Measurements from ENCODE around the gene TENM4.
"Not testable (repeated sequence)": the region's sequence is repeated elsewhere in the genome, so short reads cannot be mapped to it uniquely, and the experiment has no call there.

Gene TENM4

DNA sequence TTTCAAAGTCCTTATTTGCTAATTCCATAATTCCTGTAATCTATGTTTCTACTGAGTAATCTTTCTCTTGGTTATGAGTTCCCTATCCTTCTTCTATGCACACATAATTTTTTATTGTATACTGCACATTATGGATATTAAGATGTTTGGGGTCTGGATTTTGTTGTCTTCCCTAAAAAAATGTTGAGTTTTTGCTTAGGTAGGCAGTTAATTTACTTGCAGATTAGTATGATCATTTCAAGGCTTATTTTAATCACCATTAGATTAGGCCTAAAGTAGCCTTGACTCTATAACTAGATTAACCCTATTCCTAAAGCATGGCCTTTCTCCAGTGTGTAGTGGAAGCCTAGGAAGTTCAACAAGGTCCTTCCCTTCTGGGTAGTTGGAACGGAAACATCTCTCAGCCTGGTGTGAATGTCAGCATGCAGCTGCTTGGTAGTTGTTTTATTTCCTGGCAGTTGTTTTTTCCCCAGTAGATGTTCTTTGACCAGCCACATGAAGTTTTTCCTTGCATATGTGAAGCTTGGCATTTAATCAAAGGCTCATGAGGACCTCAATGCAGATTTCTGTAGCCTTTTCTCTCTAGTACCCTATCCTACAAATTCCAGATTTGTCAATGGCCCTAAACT lies 446.9 kb downstream of the TENM4 start:
- DNase-seq: no peak

DNA sequence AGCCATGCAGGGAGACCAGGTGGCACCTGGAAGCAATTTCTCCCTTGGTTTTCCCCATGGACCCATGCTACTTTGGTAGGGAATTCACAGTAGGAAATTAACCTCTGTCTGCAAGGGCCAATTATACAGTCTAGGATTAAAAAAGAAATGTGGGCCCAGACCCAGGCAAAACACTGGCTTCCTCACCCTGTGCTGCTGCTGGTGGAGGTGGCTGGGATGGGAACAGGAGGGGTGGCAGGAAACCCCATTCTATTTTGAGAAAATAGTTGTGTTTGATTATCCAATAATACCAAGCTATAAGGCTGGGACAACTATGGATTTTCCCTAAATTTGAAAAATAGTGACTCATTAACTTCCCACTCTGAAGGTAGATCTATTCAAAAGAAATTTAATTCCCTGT lies 449.1 kb downstream of the TENM4 start:
- DNase-seq: peak; percentile 21

DNA sequence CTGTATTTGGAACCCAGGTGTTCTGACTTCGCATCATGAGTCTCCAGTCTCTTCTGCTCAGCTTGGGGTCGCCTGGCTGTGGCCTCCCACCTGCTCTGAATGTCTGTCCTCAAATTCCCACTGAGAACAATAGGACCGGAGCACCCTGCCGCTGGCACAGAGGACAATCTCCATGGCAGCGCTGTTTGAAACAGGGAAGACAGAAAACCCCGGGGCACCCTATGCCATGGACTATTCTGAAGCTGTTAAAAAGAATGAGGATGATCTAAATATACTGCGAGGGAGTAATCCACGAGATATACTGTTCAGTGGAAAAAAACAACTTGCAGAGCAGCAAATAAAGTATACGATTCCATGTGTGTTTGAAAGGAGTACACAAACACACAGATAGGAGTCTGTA lies 450.6 kb downstream of the TENM4 start:
- DNase-seq: peak; percentile 53

DNA sequence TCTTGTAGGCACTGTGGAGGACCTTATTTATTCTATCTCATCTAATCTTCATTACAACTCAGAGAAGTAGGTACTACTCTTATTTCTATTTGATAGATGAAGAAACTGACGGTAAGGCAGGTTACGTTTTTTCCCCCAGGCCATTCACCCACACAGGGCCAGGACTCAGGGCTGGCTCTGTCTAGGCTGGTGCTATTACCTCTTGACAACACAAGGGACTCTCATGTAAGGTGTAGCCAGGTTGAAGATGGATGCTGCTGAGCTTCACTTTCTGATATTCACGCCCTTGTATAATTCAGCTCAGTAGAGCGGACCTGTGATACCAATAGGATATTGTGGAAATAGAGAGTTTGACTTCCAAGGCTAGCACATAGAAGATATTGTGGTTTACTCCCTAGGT lies 453.1 kb downstream of the TENM4 start:
- DNase-seq: no peak

DNA sequence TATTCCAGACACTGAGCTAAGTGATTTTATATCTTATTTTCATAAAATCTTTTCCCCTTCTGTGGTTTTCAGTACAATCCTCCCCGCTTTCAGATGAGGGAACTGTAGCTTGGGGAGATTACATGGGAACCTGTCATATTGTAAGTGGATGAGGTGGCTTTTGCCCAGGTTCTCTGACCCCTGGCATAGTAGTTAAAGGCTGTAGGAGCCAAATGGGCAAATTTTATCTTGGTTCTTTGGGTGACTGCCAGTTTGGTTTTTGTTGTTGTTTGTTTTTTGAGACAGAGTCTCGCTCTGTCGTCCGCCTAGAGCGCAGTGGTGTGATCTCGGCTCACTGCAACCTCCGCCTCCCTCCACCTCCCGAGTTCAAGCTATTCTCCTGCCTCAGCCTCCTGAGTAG lies 454.5 kb downstream of the TENM4 start:
- no peak for DNase-seq

DNA sequence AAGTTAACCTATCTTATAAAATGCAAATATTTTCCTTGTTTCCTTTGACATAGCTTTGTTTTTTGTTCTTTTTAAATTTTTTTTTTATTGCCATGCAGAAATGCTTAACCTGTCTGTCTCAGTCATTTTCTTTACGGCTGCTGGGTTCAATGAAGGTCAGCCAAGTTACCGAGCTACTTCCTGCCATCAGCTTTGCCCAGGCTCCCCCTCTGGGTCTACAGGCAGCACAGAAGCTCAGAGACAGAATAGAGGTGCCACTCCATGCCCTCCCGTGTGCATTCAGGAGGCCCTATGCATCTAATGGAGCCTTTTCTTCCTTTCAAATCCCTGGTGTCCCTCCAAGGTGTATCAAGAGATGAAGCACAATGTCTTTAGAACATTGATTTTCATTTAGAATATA lies 455.2 kb downstream of the TENM4 start:
- DNase-seq: no peak

DNA sequence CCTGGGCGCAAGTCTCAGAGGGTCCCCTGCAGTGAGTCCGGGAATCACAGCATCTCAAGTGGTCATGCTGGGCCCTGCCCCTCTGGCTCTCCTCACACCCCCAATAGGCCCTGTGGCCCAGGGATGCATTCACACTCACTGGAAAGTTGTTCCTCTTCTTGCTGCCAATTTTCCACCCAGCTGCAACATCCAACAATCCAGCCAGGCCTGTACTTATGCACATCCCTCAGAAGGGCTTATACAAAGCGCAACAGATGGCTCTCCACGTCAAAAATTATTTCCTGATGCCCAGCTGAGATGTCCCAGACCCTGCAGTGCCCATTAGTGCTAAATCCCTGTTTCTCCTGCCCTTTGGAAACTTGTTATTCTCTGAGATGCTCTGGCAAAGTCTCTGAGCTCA lies 458.4 kb downstream of the TENM4 start:
- DNase-seq: no peak

DNA sequence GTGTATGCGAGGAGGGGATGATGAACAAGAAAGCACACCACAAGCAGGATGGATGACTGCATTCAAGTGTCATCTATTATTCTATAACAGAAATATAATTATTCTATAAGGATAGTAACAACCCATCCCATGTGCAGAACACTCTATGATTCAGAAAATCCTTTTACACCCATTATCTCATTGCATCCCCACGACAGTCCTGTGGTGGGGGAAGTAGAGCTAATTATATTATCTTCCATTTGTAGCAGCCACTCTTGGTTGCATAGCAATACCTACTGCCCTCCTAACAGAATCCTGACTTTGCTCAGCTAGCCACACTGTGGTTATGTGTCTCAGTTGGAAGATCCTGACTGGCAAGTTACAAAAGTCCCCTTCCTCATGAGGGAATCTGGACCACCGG lies 459.7 kb downstream of the TENM4 start:
- DNase-seq: no peak

DNA sequence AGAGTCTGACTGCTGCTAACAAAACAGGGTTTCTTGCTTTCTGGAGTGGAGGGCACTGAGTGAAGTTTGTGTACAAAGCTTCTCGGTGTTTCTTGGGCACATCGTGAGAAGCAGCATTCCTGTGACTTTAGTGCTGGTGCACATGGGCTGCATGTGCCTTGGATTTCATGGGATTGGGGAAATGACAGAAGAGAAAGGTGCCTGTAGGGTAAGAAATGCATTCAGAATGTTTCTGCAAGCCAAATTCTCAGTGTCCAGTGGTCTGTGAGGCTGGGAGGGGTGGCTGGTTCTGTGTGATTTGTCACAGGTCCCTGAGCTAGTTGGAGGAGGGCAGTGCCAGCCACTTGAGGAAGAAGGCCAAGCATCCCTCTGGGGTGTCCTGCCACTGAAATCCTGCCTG lies 462.0 kb downstream of the TENM4 start:
- DNase-seq: no peak

DNA sequence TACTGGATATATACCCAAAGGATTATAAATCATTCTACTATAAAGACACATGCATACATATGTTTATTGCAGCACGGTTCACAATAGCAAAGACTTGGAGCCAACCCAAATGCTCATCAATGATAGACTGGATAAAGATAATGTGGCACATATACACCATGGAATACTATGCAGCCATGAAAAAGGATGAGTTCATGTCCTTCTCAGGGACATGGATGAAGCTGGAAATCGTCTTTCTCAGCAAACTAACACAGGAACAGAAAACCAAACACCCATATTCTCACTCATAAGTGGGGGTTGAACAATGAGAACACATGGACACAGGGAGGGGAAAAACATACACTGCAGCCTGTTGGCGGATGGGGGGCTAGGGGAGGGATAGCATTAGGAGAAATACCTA lies 463.0 kb downstream of the TENM4 start:
- DNase-seq: not testable (repeated sequence)

DNA sequence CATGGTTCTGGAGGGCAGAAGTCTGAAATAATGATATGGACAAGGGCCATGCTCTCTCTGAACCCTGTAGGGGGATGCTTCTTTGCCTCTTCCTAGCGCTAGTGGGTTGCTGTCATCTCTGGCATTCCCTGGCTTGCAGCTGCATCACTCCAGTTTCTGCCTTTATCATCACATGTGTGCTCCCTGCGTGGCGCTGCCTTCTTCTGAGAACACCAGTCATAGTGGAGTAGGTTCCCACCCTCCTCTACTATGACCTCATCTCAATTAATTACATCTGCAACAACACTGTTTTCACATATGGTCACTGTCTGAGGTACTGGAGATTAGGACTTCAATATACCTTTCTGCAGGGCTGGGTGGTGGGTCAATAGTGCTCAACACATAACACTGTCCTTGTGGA lies 463.8 kb downstream of the TENM4 start:
- DNase-seq: no peak

DNA sequence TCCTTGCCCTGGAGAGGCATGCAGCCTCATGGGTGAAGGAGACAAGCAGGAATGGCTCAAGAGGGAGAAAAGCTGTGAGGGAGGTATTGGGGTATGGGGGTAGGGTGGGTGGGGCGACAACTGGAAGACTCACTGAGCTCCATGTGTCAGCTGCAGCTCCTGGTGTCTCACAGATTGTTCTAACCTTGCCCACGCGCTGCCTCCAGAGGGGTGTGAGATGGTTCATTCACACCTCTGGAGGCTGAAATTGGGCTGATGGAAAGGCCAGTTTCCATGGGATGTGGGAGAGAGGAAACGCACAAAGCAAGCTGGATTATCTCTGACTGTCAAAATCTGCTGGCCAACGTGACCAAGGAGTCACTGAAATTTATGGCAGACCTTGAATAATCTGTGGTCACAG lies 465.7 kb downstream of the TENM4 start:
- no peak for DNase-seq

DNA sequence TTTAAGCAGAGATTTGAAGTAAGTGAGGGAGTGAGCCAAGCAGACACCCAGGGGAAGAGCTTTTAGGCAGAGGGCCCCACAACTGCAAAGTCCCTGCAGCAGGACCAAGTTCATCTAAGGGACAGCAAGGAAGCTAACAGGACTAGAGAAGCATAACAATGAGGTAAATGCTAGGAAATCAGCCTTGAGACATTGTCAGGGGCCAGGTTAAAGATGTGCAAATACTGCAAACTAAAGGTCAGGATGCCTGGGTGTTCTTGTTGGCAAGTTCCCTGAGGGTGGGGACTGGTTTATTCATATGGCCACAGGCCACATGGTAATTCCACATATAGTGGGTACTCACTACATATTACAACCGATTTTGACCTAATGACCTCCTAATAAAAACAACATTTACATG lies 467.0 kb downstream of the TENM4 start:
- no peak for DNase-seq

DNA sequence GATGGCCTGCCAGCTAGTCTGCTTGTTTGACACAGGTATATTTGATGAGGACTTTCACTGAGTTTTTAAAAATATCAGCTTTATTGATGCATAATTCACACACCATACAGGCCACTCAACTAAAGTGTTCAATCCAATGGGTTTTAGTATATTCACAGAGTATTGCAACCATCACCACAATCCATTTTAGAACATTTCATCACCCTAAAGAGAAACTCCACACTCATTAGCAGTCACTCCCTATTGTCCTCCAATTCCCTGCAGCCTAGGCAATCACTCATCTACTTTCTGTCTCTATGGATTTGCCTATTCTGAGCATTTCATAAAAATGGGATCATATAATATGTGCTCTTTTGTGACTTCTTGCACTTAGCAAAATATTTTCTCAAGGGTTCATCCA lies 468.2 kb downstream of the TENM4 start:
- no peak for DNase-seq

DNA sequence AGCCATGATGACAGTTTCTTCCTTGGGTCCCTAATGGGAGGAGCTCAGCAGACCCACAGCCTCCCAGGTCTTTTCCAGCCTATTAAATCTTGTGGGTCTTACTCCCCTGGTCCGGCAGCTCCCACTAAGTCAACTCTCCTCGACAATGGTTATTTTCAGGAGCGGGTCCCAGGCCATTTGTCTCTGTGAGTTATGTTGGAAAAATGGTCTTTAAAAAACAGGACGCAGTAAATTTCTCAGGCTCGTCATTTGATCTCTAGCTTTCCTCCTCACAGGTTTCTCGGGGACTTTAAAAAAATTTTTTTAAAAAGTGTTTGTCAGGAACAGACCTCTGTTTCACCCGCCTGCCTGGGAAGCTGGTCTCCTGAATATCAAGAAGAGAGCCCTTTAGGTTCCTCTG lies 468.7 kb downstream of the TENM4 start:
- no peak for DNase-seq

DNA sequence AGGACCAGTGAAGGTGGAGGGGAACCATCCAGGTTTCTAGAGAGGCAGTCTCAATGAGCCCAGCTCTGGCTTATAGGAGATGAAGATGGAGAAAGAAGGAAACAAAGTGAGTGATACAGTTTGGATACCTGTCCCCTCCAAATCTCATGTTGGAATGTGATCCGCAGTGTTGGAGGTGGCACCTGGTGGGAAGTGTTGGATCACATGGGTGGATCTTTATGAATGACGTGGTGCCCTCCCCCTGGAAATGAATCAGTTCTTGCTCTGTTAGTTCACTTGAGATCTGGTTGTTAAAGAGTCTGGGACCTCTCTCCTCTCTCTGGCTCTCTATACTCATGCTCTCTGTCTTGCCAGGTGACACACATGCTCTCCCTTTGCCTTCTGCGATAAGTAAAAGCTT lies 473.0 kb downstream of the TENM4 start:
- no peak for DNase-seq

DNA sequence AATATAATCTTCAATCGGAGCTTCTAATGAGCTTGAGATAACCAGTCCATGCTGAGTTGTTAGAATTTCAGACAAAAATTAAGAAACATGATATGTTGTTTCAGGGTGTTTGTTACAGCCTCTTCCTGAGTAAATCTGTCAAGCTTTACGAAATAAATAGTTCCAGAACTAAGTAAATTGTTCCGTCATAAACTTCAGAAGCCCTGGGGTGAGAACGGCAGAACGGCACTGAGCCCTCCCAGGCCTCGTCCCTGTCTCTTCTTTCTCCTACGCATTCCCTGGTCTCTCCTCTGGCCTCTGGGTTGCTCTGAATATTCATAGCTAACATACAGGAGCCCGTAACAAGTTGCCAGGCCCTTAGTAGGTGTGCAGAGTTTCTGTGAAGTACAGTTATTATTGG lies 475.4 kb downstream of the TENM4 start:
- no peak for DNase-seq

DNA sequence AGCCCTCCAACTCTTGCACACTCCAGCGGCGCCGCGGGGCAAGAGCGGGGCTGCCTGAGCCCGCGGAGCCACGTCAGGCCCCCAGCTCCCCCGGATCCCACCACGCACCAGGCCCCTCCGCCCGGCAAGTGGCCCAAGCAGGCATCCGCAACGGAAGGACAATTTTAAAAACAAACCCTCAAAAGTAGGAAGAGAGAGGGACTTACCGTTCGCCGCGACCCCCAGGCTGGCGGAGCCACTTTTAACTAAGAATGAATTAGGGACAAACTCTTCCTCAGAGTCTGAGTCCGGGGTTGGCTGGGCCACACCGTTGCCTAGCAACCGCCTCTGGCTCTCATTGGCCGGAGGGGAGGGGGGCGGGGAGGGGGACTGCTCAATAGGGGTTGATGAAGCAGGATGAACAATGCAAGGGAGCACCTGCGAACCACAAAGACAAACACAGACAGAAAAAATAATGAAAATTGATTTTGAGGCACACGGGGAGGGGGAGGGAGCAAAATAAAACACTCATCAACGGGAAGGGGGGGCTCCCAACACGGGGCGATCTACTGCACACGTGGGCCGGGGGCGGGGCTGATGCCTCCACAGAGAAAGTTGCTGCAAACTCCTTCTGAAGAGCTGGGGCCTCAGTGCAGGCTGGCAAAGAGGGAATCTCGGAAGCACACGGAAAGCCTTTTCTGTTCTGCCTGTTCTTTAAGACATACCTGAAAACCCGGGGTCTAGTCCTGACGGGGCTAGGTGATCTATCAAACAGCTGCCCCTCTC lies 478.7 kb downstream of the TENM4 start:
- DNase-seq: peak; percentile 62

DNA sequence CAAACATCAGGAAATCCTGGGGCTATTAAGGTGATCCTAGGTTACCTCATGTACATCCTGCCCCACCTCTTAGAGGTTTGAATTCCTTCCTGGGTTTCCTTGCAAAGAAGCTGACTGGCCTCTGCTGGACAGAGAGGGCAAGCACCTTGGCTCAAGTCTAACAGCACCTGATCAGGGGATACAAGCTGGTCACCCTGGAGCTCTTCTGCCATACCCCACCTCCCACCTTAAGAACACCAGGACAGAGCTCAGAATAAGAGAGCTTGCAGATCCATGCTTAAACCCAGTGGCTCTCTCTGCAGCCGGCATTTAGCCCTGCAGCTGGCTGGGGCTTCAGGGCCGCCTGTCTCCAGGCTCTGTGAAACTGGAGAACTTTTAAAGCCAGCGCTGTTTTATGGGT lies 479.6 kb downstream of the TENM4 start:
- DNase-seq: peak; percentile 11

DNA sequence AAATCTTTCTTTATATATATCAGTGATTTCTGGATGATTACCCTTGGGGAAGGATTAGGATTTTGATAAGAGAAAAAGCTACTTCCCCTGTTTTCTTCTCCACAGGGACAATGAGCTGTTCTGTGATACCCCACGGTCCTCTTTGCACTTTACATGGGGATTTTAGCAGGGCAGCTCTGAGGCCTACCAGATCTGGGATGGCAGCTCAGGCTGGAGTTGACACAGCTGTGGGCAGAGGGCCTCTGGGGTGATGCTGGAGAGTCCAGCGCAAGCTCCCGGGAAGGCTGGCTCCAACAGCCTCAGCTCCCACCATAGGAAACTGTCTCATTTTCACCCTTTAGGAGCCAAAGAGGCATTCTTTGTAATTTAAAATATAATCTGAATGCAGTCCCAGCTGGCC lies 482.4 kb downstream of the TENM4 start:
- DNase-seq: no peak

DNA sequence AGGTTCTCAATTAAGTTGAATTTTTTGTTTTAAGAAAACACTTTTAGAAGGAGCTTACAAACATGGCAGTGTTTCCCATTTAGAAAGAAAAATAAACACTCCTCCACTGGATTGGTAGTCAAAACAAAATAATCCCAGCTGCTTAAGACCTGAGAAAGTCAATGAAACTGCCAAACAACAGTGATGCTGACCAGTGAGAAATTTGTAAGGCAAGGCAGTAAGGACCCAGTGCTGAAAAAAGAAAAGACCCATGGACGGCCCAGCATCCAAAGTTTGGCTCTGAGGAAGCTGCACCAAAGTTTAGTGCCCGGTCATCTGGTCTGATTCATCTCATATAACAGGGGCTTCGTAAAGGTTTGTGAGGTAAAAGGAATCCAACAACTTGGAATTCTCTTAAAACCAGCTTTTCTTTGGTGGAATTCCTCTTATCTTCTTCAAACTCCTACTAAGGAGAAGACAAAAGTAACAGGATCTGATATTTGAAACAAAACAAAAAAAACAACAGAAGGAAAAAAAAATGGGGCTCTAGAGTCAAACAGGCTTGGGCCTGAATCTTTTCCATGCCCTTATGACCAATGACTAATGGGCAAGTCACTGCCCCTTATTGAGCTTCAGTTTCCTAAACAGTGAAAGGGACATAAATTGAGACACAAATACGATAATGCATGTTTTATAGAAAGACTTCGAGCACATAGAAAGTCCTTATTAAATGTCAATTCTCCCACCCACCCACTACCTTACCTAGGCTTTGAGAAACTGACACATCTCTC lies 483.2 kb downstream of the TENM4 start:
- no peak for DNase-seq

DNA sequence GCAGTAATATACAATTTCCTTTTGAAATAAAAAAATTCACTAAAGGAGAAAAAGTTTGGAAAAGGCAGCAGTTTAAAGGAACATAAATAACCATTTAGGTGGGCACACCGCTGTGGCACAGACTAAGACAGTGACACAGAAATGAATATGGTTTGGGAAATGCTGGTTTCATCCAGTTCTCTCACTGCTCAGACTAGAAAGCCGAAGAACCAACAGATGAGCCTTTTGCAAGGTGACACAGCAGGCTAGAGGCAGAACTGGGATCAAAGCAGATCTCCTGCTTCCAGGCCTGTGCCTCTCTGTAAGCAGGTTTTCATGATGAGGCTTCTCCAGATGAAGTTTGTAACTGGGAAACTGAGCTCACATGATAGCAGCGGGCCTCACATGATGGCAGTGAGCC lies 486.1 kb downstream of the TENM4 start:
- no peak for DNase-seq

DNA sequence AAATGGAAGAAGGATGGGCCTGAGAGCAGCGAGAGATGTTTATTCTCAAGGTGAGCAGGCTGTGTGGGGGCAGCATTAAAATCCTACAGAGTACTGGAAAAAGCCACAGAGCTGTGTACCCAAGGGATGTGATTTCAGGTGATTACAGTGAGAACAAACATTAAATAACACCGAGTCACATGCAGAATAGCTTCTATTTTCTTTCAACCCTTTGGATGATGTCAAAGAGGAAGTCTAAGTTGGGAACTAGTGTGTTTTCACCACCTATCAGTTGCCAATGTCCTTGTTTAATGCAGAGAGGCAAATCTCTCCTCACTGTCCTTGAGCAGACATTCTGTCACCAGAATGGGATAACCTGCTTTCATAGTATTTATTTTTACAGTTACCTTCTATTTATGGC lies 486.6 kb downstream of the TENM4 start:
- DNase-seq: no peak

DNA sequence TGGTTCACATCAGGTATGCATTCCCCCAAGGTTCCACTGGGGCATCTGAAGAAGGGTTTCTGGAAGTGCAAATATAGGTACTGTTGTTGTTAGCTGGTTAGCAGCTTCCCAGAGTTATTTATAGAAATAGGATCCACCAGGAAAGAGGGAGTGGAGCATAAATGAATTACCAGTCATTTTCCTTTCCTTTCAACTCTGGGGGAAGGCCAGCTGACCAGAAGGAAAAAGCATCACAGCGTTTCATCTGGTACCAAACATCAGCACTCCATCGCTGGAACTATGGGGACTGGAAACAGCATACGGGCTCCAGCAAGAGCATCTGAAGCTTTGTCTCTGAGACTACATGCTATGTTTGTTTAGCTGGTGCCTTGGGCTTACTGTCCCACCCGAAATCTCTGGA lies 487.9 kb downstream of the TENM4 start:
- no peak for DNase-seq
